Ishikawa (cell line): ENCODE measurements around the gene PKP3.

Experiments used
- CEBPB ChIP-seq: IDR thresholded peaks from 2 replicates; pipeline ENCODE4 v1.6.1; 2012
- CREB1 ChIP-seq: IDR thresholded peaks from 2 replicates; pipeline ENCODE4 v1.6.1; 2012; ENCODE audit warnings: low read depth
- EGR1 ChIP-seq: IDR thresholded peaks from 2 replicates; pipeline ENCODE4 v1.6.1; 2012
- FOXM1 ChIP-seq: IDR thresholded peaks from 2 replicates; pipeline ENCODE4 v1.6.1; 2012; ENCODE audit warnings: low read depth, borderline replicate concordance
- MAX ChIP-seq: IDR thresholded peaks from 2 replicates; pipeline ENCODE4 v1.6.1; 2012
- NFIC ChIP-seq: IDR thresholded peaks from 2 replicates; pipeline ENCODE4 v1.6.1; 2012
- RAD21 ChIP-seq: IDR thresholded peaks from 2 replicates; pipeline ENCODE4 v1.6.1; 2012; ENCODE audit warnings: low read depth
- REST ChIP-seq: IDR thresholded peaks from 2 replicates; pipeline ENCODE4 v1.6.1; 2012; ENCODE audit warnings: low read depth, mild to moderate bottlenecking
- TAF1 ChIP-seq: IDR thresholded peaks from 2 replicates; pipeline ENCODE4 v1.6.1; 2012; ENCODE audit warnings: low read depth, mild to moderate bottlenecking
- TCF12 ChIP-seq: IDR thresholded peaks from 2 replicates; pipeline ENCODE4 v1.6.1; 2012; ENCODE audit warnings: low read depth
- TEAD4 ChIP-seq: IDR thresholded peaks from 2 replicates; pipeline ENCODE4 v1.6.1; 2012
- USF1 ChIP-seq: IDR thresholded peaks from 2 replicates; pipeline ENCODE4 v1.6.1; 2012
- YY1 ChIP-seq: IDR thresholded peaks from 2 replicates; pipeline ENCODE4 v1.6.1; 2012; ENCODE audit warnings: low read depth
- ZBTB7A ChIP-seq: IDR thresholded peaks from 2 replicates; pipeline ENCODE4 v1.6.1; 2012; ENCODE audit warnings: low read depth

Gene PKP3

GRCh38 chr11:372809-373715 lies 20.9 kb upstream of the PKP3 start:
- TF ChIP-seq TCF12 (no peak), REST (no peak), TAF1 (no peak), TEAD4 (no peak), ZBTB7A (no peak), MAX (no peak), NFIC (no peak), EGR1 (no peak), CREB1 (no peak), USF1 (no peak), RAD21 (no peak), YY1 (no peak)

- TF ChIP-seq CREB1 (no peak), EGR1 (no peak)
Observed at GRCh38 chr11:373716-374551, 20.1 kb upstream of the PKP3 start.

- TF ChIP-seq TAF1 (no peak), EGR1 (no peak), FOXM1 (no peak), TEAD4 (no peak), ZBTB7A (no peak), REST (no peak), CREB1 (no peak), MAX (no peak), USF1 (no peak), CEBPB (no peak), TCF12 (no peak), NFIC (no peak)
Observed at GRCh38 chr11:375065-376025, 18.7 kb upstream of the PKP3 start.

GRCh38 chr11:376531-377173 lies 17.4 kb upstream of the PKP3 start:
- no peak for TF ChIP-seq CREB1
- no peak for TF ChIP-seq RAD21
- no peak for TF ChIP-seq YY1
- no peak for TF ChIP-seq REST
- no peak for TF ChIP-seq FOXM1
- TF ChIP-seq TEAD4 = no peak
- no peak for TF ChIP-seq TCF12
- TF ChIP-seq ZBTB7A = no peak
- TF ChIP-seq EGR1 = no peak
- no peak for TF ChIP-seq MAX
- TF ChIP-seq NFIC = no peak
